Measurements from ENCODE around the gene CHADL. TPM values are rescaled to one million over a fixed set of nuclear protein-coding genes. Genes with fewer than 3 reads are reported as not detected.

CHADL gene
- total and polyA plus RNA-seq, 10 of the 15 experiments (the other 5 are each of a cell fraction or from before 2014, with no cell fraction given), result 0.24 TPM; not detected in 9

GRCh38 chr22:41285820-41286638 is 45.3 kb upstream of the CHADL start, which contains the start of gene RANGAP1:
Gene RANGAP1, minus strand, starts transcription at chr22:41286187. Its CDS starts 5,143 bp downstream, at chr22:41281044.
- FAIRE-seq (peak; percentile 86), DNase-seq (ENCODE audit: low read depth, low spot score) (peak; percentile 98), ATAC-seq (peak; percentile 98)
- Histone ChIP-seq H3K27me3 (replicated peaks in 1 of 2; ENCODE audit: control insufficient read depth in 2 of 2, insufficient read depth in 2 of 2, low read length in 1 of 2) (no peaks in the 10 kb centered on the region), H3K4me1 (ENCODE audit: control insufficient read depth, insufficient read depth, low read length) (peaks cover 7% of the 10 kb centered on the region), H3K27ac (ENCODE audit: control insufficient read depth, insufficient read depth) (peak within 1 kb of the TSS; percentile 81), H2AFZ (ENCODE audit: control insufficient read depth, low read depth, low read length) (peak within 1 kb of the TSS; percentile 95), H3K36me3 (ENCODE audit: control insufficient read depth in 2 of 2, insufficient read depth in 2 of 2, low read length in 1 of 2) (no peaks in the 10 kb centered on the region; a peak in 3 of 4 replicates), H3K9me3 (replicated peaks; ENCODE audit: control insufficient read depth, insufficient read depth, low read length) (no peaks in the 10 kb centered on the region), H3K4me2 (ENCODE audit: control insufficient read depth, insufficient read depth) (peak within 1 kb of the TSS; percentile 90), H3K4me3 (peak within 1 kb of the TSS; percentile 96), H3K79me2 (ENCODE audit: control insufficient read depth, insufficient read depth, low read length) (peaks cover 25% of the 10 kb centered on the region), H4K20me1 (ENCODE audit: control insufficient read depth, insufficient read depth) (no peaks in the 10 kb centered on the region), H3K9ac (ENCODE audit: control insufficient read depth, insufficient read depth, low read length) (peak within 1 kb of the TSS; percentile 87)
- in situ Hi-C loops (cut with MboI) (no loop called here), intact Hi-C loops (cut with micrococcal nuclease; ENCODE audit: unreplicated experiment) (loop anchor here (1.0 kb wide), 1 partner anchor 95 kb away; the partner anchor contains the start of gene TEF)
- CTCF ChIA-PET, result interaction anchor here (0.8 to 2.0 kb wide), 7 partner anchors 15 to 363 kb away, joined by 3 to 7 read pairs (median 3); partner anchors contain the start of gene ZC3H7B
- WGBS (ENCODE audit: insufficient coverage, insufficient replicate concordance, low lambda C conversion rate, missing lambda C conversion rate), result under 1% methylated on average over 63 of the region's 77 CpGs
- RAD21 ChIA-PET (ENCODE audit: unreplicated experiment), result interaction anchor here (0.6 to 2.1 kb wide), 7 partner anchors 15 to 470 kb away, joined by 3 to 12 read pairs (median 4); partner anchors contain the start of genes ACO2, PHF5A, TEF and ZC3H7B
- TSS peak; percentile 72 for BruUV-seq (replicated peaks)
- SMC1A ChIA-PET (ENCODE audit: uncharacterized antibody, unreplicated experiment), result interaction anchor here (0.8 to 1.5 kb wide), 6 partner anchors 11 to 363 kb away, joined by 3 to 4 read pairs (median 4); partner anchors contain the start of gene ZC3H7B
- POLR2A ChIA-PET, result interaction anchor here (0.6 to 2.0 kb wide), 7 partner anchors 10 to 334 kb away, joined by 3 to 19 read pairs (median 3); partner anchors contain the start of genes TEF and ZC3H7B
- TF ChIP-seq RCOR1 (conservative IDR thresholded peaks at IDR 0.05; ENCODE audit: low read depth, low read length) (no peak), SMARCA5 (IDR thresholded peaks at IDR 0.05) (0 out of 2 replicates have a peak, but pooled peaks have one; percentile 63), BCLAF1 (IDR thresholded peaks at IDR 0.05) (no peak), EGR1 (IDR thresholded peaks at IDR 0.05; ENCODE audit: borderline replicate concordance in 1 of 2, low read depth in 2 of 2, low read length in 2 of 2) (peak in 1 of 2 experiments; percentile 9; a peak in 1 of 3 replicates), JUND (IDR thresholded peaks at IDR 0.05; ENCODE audit: low read depth, low read length) (no peak), IKZF2 (IDR thresholded peaks at IDR 0.05) (no peak), CBX5 (IDR thresholded peaks at IDR 0.05; ENCODE audit: low read depth) (no peak), CBX3 (IDR thresholded peaks at IDR 0.05; ENCODE audit: borderline replicate concordance, low read depth) (no peak), ETV6 (conservative IDR thresholded peaks at IDR 0.05 in 1 of 2, IDR thresholded peaks at IDR 0.05 in 1 of 2; ENCODE audit: borderline replicate concordance in 1 of 2, low read depth in 1 of 2) (no peak), MYB (IDR thresholded peaks at IDR 0.05; ENCODE audit: borderline replicate concordance, low read depth, low read length) (0 out of 2 replicates have a peak, but pooled peaks have one; percentile 26), NR2C1 (IDR thresholded peaks at IDR 0.05) (peak; percentile 92), E2F8 (IDR thresholded peaks at IDR 0.05; ENCODE audit: low read depth, partially characterized antibody) (no peak), NR2F1 (conservative IDR thresholded peaks at IDR 0.05) (peak; percentile 52)
